ENCODE measurements around the gene C18orf63. TPM values are rescaled to one million over a fixed set of nuclear protein-coding genes. Genes with fewer than 3 reads are reported as not detected.
"Not testable (repeated sequence)": the region's sequence is repeated elsewhere in the genome, so short reads cannot be mapped to it uniquely, and the experiment has no call there.

C18orf63 gene
- total RNA-seq, 2 experiments from 2014 or later: not detected

DNA sequence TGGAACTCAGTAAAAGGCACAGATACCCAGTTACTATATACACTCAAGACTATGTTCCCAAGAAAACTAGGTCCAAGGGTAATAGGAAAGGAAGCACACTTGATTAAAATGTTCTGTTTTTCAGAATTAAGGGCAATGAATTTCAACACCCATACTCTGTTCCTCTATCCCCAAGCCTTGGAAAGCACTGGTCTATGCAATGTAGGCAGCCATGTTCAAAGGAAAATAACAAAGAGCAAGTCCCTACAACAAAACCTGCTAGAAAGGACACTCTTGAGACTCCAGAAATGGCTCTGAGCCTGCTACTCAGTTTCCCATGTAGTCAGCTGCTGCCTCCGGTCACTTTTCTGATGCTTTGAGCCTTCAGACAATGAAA, 30.7 kb upstream of the C18orf63 start:
- ChIA-PET POLR2A (no interaction called here), CTCF (ENCODE audit: unreplicated experiment) (no interaction called here)
- no TSS peak for BruUV-seq (replicated peaks)
- no peaks in the 10 kb centered on the region for H3K36me3 ChIP-seq (ENCODE audit: insufficient read depth, low read length)
- H3K79me2 ChIP-seq (ENCODE audit: insufficient read depth, low read depth, low read length): no peaks in the 10 kb centered on the region
- DNase-seq (ENCODE audit: low spot score): no peak
- H3K9me2 ChIP-seq (ENCODE audit: insufficient read depth, low read length): no peaks in the 10 kb centered on the region
- no peak overlapping the region for H3K4me2 ChIP-seq (ENCODE audit: low read length)
- H3K27ac ChIP-seq (ENCODE audit: low read depth, low read length, poor library complexity, severe bottlenecking): no peak overlapping the region
- no peaks in the 10 kb centered on the region for H3K9me3 ChIP-seq (ENCODE audit: low read length)
- no peak overlapping the region for H3K4me3 ChIP-seq (ENCODE audit: low read depth, low read length, poor library complexity, severe bottlenecking)
- no peak for TF ChIP-seq EZH2phosphoT487 (IDR thresholded peaks at IDR 0.05; ENCODE audit: borderline replicate concordance, low read depth, low read length)
- TF ChIP-seq, protein P1, sequence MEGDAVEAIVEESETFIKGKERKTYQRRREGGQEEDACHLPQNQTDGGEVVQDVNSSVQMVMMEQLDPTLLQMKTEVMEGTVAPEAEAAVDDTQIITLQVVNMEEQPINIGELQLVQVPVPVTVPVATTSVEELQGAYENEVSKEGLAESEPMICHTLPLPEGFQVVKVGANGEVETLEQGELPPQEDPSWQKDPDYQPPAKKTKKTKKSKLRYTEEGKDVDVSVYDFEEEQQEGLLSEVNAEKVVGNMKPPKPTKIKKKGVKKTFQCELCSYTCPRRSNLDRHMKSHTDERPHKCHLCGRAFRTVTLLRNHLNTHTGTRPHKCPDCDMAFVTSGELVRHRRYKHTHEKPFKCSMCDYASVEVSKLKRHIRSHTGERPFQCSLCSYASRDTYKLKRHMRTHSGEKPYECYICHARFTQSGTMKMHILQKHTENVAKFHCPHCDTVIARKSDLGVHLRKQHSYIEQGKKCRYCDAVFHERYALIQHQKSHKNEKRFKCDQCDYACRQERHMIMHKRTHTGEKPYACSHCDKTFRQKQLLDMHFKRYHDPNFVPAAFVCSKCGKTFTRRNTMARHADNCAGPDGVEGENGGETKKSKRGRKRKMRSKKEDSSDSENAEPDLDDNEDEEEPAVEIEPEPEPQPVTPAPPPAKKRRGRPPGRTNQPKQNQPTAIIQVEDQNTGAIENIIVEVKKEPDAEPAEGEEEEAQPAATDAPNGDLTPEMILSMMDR (conservative IDR thresholded peaks at IDR 0.05; ENCODE audit: low read length): no peak
- H4K20me1 ChIP-seq (ENCODE audit: insufficient read depth, low read length): no peaks in the 10 kb centered on the region
- H3K4me1 ChIP-seq (ENCODE audit: insufficient read depth, low read length, poor library complexity, severe bottlenecking): no peaks in the 10 kb centered on the region
- intact Hi-C loops (cut with micrococcal nuclease; ENCODE audit: unreplicated experiment): no loop called here
- no peak overlapping the region for H2AFZ ChIP-seq (ENCODE audit: low read length)

GRCh38 chr18:74285583-74285982, 30.1 kb upstream of the C18orf63 start:
- H3K4me3 ChIP-seq (ENCODE audit: low read depth, low read length, poor library complexity, severe bottlenecking); POLR2A ChIA-PET; H3K79me2 ChIP-seq (ENCODE audit: insufficient read depth, low read depth, low read length); H3K4me1 ChIP-seq (ENCODE audit: insufficient read depth, low read length, poor library complexity, severe bottlenecking); H3K36me3 ChIP-seq (ENCODE audit: insufficient read depth, low read length); intact Hi-C loops (cut with micrococcal nuclease; ENCODE audit: unreplicated experiment); H4K20me1 ChIP-seq (ENCODE audit: insufficient read depth, low read length); DNase-seq (ENCODE audit: low spot score); CTCF ChIA-PET (ENCODE audit: unreplicated experiment); H2AFZ ChIP-seq (ENCODE audit: low read length); H3K9me3 ChIP-seq (ENCODE audit: low read length); H3K27ac ChIP-seq (ENCODE audit: low read depth, low read length, poor library complexity, severe bottlenecking); H3K9me2 ChIP-seq (ENCODE audit: insufficient read depth, low read length); H3K4me2 ChIP-seq (ENCODE audit: low read length); BruUV-seq (replicated peaks): not testable (repeated sequence)

DNA sequence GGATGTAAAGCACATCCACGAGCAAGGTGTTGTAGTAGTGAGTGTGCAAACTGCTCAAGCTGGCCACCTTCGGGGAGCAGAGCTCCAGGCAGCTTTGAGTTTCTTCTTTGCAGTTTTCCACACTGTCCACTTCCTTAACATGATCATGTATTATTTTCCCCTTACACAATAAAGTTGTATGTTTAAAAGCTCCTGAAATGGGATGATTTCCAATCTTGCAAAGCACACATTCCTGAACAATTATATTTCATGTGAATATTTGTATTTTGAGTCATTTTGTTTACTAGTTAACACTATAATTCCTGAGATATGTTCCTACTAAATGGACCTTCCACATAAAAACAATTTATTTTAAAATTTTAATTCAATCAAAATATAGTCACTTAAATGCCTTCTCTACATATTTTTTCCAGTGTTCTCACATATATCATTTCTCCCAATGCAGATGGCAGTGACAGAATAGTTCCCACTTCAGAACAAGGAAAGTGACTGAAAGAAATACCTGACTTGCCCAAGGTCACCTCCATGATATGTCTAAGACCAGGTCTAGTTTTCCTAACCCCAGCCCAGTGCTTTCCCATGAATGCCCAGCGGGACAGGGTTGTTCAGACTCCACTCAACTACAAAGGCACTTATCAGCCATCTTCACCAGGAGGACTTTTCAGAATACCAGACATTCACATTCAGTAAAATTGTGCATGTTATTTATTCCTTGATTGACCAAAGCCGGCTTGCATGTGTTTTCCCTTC, 29.4 kb upstream of the C18orf63 start:
- CTCF ChIA-PET (ENCODE audit: unreplicated experiment): no interaction called here
- BruUV-seq (replicated peaks): no TSS peak

More for the DNA sequence above, 29.4 kb upstream of the C18orf63 start:
- no peaks in the 10 kb centered on the region for H3K9me3 ChIP-seq (ENCODE audit: low read length)
- TF ChIP-seq, protein P1 (conservative IDR thresholded peaks at IDR 0.05; ENCODE audit: low read length): no peak
- TF ChIP-seq EZH2phosphoT487 (IDR thresholded peaks at IDR 0.05; ENCODE audit: borderline replicate concordance, low read depth, low read length): no peak
- POLR2A ChIA-PET: no interaction called here
- H2AFZ ChIP-seq (ENCODE audit: low read length): no peak overlapping the region
- DNase-seq (ENCODE audit: low spot score): no peak
- H3K36me3 ChIP-seq (ENCODE audit: insufficient read depth, low read length): no peaks in the 10 kb centered on the region
- intact Hi-C loops (cut with micrococcal nuclease; ENCODE audit: unreplicated experiment): no loop called here
- no peaks in the 10 kb centered on the region for H3K4me1 ChIP-seq (ENCODE audit: insufficient read depth, low read length, poor library complexity, severe bottlenecking)
- H3K27ac ChIP-seq (ENCODE audit: low read depth, low read length, poor library complexity, severe bottlenecking): no peak overlapping the region
- H3K4me3 ChIP-seq (ENCODE audit: low read depth, low read length, poor library complexity, severe bottlenecking): no peak overlapping the region
- no peaks in the 10 kb centered on the region for H4K20me1 ChIP-seq (ENCODE audit: insufficient read depth, low read length)
- H3K79me2 ChIP-seq (ENCODE audit: insufficient read depth, low read depth, low read length): no peaks in the 10 kb centered on the region
- no peaks in the 10 kb centered on the region for H3K9me2 ChIP-seq (ENCODE audit: insufficient read depth, low read length)
- no peak overlapping the region for H3K4me2 ChIP-seq (ENCODE audit: low read length)

Data from OCI-LY7 (cell line).